Measurements from ENCODE around the gene MCM7. TPM values are rescaled to one million over a fixed set of nuclear protein-coding genes. Genes with fewer than 3 reads are reported as not detected.
A peak's percentile ranks its signal among the peaks of the same experiment; 100 is the strongest.

MCM7 gene
- total RNA-seq, 4 donors from 2014 or later = 30.3 to 72.6 (median 38.7) TPM

DNA sequence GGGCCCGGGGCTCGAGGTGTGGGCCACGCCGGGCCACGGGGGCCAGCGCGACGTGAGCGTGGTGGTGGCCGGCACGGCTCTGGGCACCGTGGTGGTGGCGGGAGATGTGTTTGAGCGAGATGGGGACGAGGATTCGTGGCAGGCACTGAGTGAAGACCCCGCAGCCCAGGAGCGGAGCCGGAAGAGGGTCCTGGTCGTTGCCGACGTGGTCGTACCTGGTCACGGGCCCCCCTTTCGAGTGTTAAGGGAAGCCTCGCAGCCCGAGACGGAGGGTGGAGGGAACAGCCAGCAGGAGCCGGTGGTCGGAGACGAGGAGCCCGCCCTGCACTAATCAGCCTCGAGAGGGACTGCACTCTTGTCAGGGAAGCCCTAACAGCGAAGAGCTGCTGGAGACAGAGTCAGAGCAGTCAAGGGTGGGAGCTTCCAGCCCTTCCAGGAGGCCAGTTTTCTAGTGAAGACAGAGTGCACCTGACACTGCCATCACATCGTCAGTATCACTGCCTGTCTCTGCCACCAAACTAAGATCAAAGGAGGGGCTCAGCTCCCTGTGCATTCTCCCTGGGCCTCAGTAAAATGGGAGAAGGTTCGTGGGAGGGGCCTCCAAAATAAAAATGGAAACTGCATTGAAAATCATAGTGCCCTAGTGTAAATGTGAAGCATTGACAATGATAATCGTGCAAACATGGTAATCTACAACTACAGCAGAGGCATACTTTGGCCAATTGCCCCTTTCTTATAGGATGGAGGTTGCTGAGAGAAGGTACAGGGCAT lies 26.9 kb upstream of the MCM7 start:
- in situ Hi-C loops (cut with MboI; ENCODE audit: low pct_ligation_motif_present in 1 of 4, low pct_unique_long_range_greater_than_20kb in 1 of 4, low sequenced_read_pairs in 3 of 4) (no loop called here), intact Hi-C loops (cut with DNase I; ENCODE audit: low total_unique reads) (loop anchor here (2.0 to 5.0 kb wide), 2 partner anchors 41 to 145 kb away; partner anchors contain the start of gene COPS6)
- Histone ChIP-seq H3K4me1 (peaks cover 6 to 61% (median 44%) of the 10 kb centered on the region in 4 donors), H3K9me3 (no peaks in the 10 kb centered on the region), H3K27me3 (no peaks in the 10 kb centered on the region), H3K27ac (peak overlapping the region; percentile 95 to 97 (median 96)), H3K36me3 (no peaks in the 10 kb centered on the region), H3K4me3 (peak overlapping the region; percentile 60 to 90 (median 68))
- DNase-seq = peak; percentile 47
- TF ChIP-seq EP300 (IDR thresholded peaks at IDR 0.05; ENCODE audit: low read depth) = no peak
- no peak for TF ChIP-seq POLR2AphosphoS5 (IDR thresholded peaks at IDR 0.05)
- TF ChIP-seq, protein P1, sequence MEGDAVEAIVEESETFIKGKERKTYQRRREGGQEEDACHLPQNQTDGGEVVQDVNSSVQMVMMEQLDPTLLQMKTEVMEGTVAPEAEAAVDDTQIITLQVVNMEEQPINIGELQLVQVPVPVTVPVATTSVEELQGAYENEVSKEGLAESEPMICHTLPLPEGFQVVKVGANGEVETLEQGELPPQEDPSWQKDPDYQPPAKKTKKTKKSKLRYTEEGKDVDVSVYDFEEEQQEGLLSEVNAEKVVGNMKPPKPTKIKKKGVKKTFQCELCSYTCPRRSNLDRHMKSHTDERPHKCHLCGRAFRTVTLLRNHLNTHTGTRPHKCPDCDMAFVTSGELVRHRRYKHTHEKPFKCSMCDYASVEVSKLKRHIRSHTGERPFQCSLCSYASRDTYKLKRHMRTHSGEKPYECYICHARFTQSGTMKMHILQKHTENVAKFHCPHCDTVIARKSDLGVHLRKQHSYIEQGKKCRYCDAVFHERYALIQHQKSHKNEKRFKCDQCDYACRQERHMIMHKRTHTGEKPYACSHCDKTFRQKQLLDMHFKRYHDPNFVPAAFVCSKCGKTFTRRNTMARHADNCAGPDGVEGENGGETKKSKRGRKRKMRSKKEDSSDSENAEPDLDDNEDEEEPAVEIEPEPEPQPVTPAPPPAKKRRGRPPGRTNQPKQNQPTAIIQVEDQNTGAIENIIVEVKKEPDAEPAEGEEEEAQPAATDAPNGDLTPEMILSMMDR (IDR thresholded peaks at IDR 0.05) = no peak
- WGBS, 2 donors (ENCODE audit: low coverage in 1 of 2) = 4 to 5% methylated on average over 9 to 35 of the region's 37 CpGs

DNA sequence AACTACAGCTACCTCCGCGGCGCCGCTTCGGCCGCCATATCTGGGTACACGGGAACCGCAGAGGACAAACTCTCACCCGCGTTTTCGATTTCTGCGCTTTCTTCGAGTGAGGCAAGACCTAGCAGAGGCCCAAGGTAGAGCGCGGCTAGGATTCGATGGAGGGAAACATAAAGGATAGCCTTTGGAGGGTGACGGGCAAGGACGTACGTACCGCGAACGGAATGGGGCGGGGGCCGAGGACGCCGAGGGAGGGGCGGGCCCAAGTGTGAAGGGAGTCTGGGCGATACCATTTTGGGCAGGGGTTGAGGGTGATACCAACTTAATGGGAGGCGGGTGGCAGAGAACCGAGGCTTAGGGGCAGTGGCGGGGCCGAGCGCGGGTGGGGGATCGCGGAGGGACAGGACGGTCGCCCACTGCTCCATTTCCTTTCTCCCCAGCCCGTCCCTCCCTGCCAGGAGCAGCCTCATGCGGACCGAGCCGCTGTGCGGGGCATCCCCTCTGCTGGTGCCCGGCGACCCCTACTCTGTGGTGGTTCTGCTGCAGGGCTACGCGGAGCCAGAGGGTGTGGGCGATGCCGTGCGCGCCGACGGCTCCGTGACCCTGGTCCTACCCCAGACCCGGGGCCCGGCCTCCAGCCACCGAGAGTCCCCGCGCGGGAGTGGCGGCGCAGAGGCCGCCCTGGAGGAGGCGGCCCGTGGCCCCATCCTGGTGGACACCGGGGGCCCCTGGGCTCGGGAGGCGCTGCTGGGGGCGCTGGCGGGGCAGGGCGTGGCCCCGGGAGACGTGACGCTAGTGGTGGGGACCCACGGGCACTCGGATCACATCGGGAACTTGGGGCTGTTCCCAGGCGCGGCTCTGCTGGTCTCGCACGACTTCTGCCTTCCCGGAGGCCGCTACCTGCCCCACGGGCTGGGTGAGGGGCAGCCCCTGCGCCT lies 26.0 kb upstream of the MCM7 start, which contains the start of gene MBLAC1:
TSS of gene MBLAC1 (plus strand) at position 37 of the 935 bp plus-strand sequence. CDS start at position 466, 429 bp downstream.
- intact Hi-C loops (cut with DNase I; ENCODE audit: low total_unique reads) (loop anchor here (5.0 kb wide), 1 partner anchor 40 kb away; the partner anchor contains the start of gene COPS6), in situ Hi-C loops (cut with MboI; ENCODE audit: low pct_ligation_motif_present in 1 of 4, low pct_unique_long_range_greater_than_20kb in 1 of 4, low sequenced_read_pairs in 3 of 4) (no loop called here)
- H3K27me3 ChIP-seq = no peaks in the 10 kb centered on the region

DNA sequence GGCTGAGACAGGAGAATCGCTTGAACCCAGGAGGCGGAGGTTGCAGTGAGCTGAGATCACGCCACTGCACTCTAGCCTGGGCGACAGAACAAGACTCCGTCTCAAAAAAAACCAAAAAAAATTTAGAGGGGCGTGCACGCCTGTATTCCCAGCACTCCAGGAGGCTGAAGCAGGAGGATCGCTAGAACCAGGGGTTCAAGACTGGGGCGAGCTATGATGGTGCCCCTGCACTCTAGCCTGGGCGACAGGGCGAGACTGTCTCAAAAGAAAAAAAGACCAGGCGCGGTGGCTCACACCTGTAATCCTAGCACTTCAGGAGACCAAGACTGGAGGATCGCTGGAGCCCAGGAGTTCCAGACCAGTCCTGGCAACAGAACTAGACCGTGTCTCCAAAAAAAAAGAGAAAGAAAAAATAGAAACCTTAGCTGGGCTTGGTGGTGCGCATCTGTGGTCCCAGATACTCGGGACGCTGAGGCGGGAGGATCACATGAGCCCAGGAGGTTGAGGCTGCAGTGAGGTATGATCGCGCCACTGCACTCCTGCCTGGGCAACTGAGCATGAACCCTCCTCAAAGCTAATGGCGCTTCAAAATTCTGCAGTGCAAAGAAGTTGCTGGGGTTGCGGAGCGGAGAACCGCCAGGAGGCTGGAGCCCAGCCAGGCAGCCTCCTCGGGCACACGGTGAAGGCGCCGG lies 25.2 kb upstream of the MCM7 start:
- no peaks in the 10 kb centered on the region for H3K36me3 ChIP-seq
- TF ChIP-seq POLR2AphosphoS5 (IDR thresholded peaks at IDR 0.05) (no peak), EP300 (IDR thresholded peaks at IDR 0.05; ENCODE audit: low read depth) (no peak)
- TF ChIP-seq, protein P1 (IDR thresholded peaks at IDR 0.05) = peak in 1 of 5 experiments; percentile 30
- peak overlapping the region; percentile 95 to 97 (median 96) for H3K27ac ChIP-seq
- intact Hi-C loops (cut with DNase I; ENCODE audit: low total_unique reads) = loop anchor here (5.0 kb wide), 1 partner anchor 39 kb away; the partner anchor contains the start of gene COPS6
- no peaks in the 10 kb centered on the region for H3K9me3 ChIP-seq
- WGBS, 2 donors (ENCODE audit: low coverage in 1 of 2) = 1 to 9% methylated on average over 11 to 29 of the region's 29 CpGs
- peak overlapping the region; percentile 60 to 90 (median 68) for H3K4me3 ChIP-seq
- no peaks in the 10 kb centered on the region for H3K27me3 ChIP-seq
- no peak for DNase-seq
- in situ Hi-C loops (cut with MboI; ENCODE audit: low pct_ligation_motif_present in 1 of 4, low pct_unique_long_range_greater_than_20kb in 1 of 4, low sequenced_read_pairs in 3 of 4) = no loop called here
- peaks cover 6 to 50% (median 43%) of the 10 kb centered on the region in 4 donors for H3K4me1 ChIP-seq

More for the DNA sequence above, 26.0 kb upstream of the MCM7 start, which contains the start of gene MBLAC1:
- peak within 1 kb of the TSS; percentile 95 to 97 (median 96) for H3K27ac ChIP-seq
- no peaks in the 10 kb centered on the region for H3K9me3 ChIP-seq
- H3K4me3 ChIP-seq = peak within 1 kb of the TSS; percentile 60 to 90 (median 68)
- H3K4me1 ChIP-seq = peaks cover 6 to 54% (median 44%) of the 10 kb centered on the region in 4 donors
- TF ChIP-seq POLR2AphosphoS5 (IDR thresholded peaks at IDR 0.05) = peak; percentile 41 to 92 (median 92)
- TF ChIP-seq POLR2A (IDR thresholded peaks at IDR 0.05) = peak; percentile 92
- TF ChIP-seq, protein P1 (IDR thresholded peaks at IDR 0.05) = no peak
- TF ChIP-seq EP300 (IDR thresholded peaks at IDR 0.05; ENCODE audit: low read depth) = no peak
- DNase-seq = peak; percentile 94
- no peaks in the 10 kb centered on the region for H3K36me3 ChIP-seq
- 1% methylated on average over 63 of the region's 85 CpGs; no CpG with 5 or more reads in 1 of the 2 donors for WGBS, 2 donors (ENCODE audit: low coverage in 1 of 2)
